DMS79 (cell line): Measurements from ENCODE around the gene F8.
"Not testable (repeated sequence)": the region's sequence is repeated elsewhere in the genome, so short reads cannot be mapped to it uniquely, and the experiment has no call there.

Experiments
- DNase-seq: peaks from one replicate; lab custom pipeline; 2025; lab: John Stamatoyannopoulos, UW

The F8 gene

DNA sequence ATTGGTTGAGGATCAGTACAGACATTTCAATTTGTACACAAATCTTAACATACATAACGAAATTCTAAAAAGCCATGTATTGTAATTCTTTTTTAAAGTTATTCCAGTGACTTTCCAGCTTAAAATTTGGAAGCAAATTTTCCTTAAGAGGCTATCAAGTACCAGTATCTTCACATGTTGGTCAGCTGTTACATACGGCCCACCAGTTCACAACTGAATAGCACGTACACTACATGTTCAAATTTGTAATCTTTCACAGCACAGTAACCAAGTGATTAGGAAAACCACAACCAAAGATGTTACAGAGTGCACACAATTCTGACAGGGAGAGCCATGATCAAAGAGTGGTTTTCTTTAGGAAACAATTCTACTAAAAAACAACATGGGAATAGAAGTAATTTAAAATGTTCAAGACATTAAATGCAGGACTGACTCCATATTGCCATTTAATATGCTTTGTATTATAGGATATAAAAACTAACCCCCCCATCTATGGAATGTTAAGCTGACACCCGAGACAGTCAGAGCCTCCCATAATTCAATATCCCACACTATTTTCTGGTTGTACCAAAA lies 206.1 kb downstream of the F8 start:
- not testable (repeated sequence) for DNase-seq

DNA sequence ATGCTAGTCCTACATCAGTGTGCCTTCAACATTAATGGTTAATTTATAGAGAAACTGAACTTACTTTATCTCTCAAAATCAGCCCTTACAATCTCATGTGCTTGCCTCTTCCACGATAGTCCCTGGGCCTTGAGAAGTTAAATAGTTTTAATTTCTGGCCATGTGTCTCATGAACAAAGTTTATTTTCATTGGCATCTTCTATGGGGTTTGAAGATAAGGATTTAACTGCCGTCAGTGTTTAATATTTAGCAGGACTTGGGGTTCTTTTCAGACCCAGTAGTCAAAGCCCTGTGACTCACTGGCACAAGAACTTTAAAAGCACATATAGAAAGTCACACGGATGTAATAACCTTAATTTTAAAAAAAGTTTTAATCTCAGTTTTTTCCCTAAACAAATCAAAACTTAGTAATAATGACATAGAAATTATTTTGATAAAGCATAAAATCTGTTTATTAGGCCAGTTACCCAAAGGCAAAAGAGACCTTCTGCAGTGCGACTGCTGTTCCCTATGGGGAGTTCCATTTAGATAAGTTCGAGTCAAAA lies 207.2 kb downstream of the F8 start:
- DNase-seq, result no peak

DNA sequence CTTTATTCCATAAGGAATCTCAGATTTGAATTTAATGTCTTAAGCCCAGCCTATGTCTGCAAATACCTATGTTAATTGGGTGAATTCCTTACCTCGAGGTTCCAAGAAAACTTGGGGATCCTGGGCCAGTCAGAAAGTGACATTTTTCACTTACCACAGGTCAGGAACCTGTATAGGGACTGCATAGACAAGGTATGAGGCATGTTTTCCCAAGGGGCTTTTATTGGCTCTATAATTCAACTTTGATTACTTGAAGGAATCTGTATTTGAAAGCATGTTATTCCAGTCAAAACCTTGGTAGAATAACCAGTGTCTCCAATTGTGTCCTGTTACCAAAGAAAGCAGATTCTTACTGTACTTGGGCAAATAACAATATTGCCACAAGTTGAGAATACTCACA lies 208.7 kb downstream of the F8 start:
- DNase-seq, result no peak

- no peak for DNase-seq
These were observed 210.0 kb downstream of the F8 start for GRCh38 chrX:154812341-154813101.

DNA sequence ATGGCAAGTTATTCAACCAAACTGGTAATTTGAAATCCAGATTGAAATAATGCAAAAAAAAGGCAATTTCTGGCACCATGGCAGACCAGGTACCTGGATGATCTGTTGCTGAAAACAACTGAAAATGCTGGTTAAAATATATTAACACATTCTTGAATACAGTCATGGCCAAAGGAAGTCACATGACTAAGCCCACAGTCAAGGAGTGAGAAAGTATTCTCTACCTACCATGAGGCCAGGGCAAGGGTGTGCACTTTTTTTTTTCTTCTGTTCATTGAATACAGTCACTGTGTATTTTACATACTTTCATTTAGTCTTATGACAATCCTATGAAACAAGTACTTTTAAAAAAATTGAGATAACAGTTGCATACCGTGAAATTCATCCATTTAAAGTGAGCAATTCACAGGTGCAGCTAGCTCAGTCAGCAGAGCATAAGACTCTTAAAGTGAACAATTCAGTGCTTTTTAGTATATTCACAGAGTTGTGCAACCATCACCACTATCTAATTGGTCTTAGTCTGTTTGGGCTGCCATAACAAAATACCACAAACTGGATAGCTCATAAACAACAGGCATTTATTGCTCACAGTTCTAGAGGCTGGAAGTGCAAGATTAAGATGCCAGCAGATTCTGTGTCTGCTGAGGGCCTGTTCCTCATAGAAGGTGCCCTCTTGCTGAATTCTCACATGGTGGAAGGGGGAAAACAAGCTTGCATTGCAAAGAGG lies 212.4 kb downstream of the F8 start:
- DNase-seq, result no peak

DNA sequence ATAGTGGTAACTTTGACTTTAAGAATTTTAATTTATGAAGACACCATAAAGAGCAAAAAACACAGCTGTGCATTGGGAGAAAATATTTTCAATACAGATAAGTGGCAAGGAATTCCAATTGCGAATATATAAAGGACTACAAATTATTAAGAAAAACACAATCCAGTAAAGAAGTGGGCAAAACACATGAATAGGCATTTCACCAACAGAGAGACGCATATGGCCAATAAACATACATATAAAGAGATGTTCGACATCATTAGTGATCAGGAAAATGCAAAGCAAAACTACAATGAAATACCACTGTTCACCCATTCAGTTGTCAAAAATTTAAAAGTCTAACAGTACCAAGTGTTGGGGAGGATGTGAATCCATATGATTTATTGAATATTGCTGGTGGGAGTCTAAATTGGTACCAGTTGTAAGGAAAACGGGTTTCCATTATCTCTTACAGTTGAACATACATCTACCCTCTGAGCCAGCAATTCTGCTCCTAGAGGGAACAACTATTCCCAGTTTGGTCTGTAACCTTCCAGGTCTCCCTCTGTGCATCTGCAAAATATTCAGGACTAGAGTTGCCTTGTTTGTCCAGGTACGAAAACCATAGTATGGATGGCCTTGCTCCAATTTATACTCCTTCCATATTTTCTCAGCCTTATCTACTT lies 215.6 kb downstream of the F8 start:
- DNase-seq, result no peak

DNA sequence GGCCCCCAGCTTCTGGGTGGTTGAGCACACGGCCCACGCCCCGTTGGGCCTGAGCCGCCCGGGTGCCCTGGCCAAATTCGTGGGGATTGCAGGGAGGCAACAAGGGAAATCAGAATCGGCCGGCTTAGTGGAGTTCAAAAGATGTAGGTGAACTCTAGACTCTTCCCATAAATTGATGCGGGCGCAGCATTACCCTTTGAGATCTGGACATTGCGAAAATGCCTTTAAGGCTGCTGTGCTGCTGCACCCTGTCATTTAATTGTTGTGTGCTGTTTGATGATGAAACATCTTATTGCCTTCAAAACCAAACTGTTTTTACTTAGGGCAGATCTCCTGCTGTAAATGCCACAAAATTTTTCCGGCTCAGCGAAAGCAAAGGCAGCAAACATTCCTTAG lies 216.8 kb downstream of the F8 start:
- DNase-seq, result no peak

DNA sequence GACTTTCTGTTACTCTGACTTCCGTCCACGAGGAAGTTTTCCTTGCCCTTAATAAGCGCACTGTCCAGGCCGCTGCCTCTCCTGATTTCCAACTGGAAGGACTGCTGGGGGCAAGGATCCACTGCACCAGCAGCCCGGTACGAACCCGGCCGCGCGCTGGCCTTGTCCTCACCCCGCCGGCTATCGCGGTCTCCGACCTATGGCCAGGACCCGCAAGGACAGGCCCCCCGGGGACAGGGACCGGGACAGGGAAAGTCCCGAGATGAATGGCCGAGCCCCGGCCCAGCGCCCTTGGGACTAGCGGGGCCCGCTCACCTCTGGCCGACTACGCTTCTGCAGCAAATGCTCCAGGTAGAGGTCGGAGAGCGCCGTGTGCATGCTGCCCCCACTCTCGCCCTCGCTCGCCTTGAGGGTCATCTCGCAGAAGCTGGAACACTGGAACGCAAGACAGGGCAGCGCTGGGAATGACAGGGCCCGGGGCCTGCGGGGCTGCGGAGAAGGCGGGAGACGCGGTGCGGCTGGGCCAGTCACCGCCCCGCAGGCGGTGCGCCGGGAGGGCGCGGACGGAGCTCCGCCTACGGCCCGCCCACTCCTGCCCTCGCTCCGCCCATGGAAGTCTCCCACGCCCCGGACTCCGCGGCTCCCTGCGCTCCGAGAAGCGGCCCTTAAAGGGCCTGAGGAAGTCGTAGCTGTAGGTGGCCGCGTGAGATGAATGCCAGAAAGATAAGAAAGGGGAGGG lies 217.4 kb downstream of the F8 start, which contains the start of gene MPP1:
Gene MPP1, minus strand, starts transcription at position 529 of the 739 bp plus-strand sequence. Its CDS starts 112 bp downstream, at position 417.
- no peak for DNase-seq

GRCh38 chrX:154804261-154804956 lies 218.1 kb downstream of the F8 start:
- DNase-seq, result no peak

DNA sequence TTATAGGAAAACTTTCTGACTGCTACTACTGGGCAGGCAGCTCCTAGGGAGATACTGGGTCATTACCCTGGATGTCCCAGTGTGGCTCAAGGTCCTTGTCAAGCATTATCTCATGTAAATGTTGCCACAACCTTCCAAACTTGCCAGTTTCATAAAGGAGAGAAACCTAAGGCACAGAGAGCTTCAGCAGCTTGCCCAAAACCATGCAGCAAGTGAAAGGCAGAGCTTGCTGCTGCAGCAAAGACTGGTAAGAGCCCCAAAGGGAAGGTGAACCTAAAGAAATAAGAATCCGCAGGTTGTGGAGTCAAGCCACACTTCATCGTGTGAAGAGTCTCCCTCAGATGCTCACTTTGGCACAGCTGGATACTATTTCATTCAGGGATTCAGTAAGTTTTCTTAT lies 219.6 kb downstream of the F8 start:
- DNase-seq, result no peak

- no peak for DNase-seq
These were observed 221.9 kb downstream of the F8 start for GRCh38 chrX:154800478-154801210.

GRCh38 chrX:154799556-154800348 lies 222.8 kb downstream of the F8 start:
- peak; percentile 83 for DNase-seq

GRCh38 chrX:154797006-154797405 lies 225.5 kb downstream of the F8 start:
- no peak for DNase-seq

GRCh38 chrX:154795016-154795415 lies 227.5 kb downstream of the F8 start:
- no peak for DNase-seq

DNA sequence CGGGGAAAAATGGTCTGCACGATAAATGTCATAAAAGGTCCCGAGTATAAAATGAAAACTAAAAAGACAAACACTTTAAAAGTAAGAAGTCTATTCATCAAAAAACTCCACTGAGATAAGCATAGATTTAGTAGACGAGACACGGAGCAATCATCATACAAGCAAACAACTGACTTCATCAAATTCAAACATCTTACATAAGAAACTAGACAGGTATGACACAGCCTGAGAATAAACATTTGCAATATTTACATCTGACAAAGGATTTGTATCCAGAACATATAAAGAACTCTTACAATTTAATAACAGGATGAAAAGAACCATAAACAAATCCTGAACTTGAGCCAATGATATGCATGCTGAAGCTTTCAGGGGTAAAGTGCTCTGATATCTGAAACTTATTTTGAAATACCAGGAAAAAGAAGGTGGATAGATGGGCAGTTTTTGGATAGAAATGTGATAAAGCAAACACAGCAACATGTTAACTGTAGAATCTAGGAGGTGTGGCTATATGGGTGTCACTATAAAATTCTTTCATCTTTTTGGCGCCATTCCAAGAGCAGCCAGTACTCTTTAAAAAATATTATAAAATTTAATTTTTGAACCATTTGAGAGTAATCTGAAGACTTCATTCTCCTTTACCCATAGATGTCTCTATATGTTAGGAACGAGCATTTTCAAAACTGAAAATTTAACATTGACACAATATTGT lies 229.3 kb downstream of the F8 start:
- DNase-seq, result no peak

GRCh38 chrX:154791939-154792338 lies 230.6 kb downstream of the F8 start:
- DNase-seq, result no peak

DNA sequence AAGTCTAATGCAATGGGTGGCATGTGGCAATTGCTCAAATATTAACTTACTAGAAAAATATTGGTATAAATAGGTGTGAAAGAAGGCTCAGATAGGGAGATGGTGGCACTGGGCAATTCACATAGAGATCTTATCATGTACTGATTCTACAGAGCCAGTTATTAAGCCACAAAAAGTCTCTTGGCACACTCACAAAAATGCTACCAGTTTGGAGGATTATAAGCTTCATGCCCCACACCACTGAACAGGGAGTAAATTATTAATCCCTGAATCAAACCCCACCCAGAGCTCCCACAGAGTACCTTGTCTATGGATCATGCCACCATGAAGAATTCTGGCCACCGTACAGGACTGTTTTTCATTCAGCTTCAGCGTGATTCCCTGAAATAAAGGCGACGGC lies 231.1 kb downstream of the F8 start:
- no peak for DNase-seq
